GM12864 (cell line): ENCODE measurements around the gene HSFX3.
"Not testable (repeated sequence)": the region's sequence is repeated elsewhere in the genome, so short reads cannot be mapped to it uniquely, and the experiment has no call there.

Experiments used
- DNase-seq: peaks from one replicate; pipeline ENCODE4 v3.0.0-alpha.2; 2011; ENCODE audit warnings: low read depth
- H3K4me3 ChIP-seq: 2 replicates; pipeline ENCODE4 v1.5.1; 2011; ENCODE audit warnings: mild to moderate bottlenecking, low read depth, low read length, control low read depth
- CTCF ChIP-seq: IDR thresholded peaks from 2 replicates; pipeline ENCODE4 v1.5.1; 2011; ENCODE audit warnings: low read depth, mild to moderate bottlenecking, moderate library complexity, low read length, control low read depth, inconsistent platforms; ENCODE audit errors: missing control alignments

HSFX3 gene

GRCh38 chrX:149549701-149550100 is at the start of gene HSFX3:
HSFX3 (minus strand) TSS chrX:149549924; CDS start chrX:149549852, 72 bp downstream.
- not testable (repeated sequence) for H3K4me3 ChIP-seq, DNase-seq

- DNase-seq, H3K4me3 ChIP-seq: not testable (repeated sequence)
Observed at GRCh38 chrX:149598603-149599002, 48.9 kb upstream of the HSFX3 start.

- DNase-seq, H3K4me3 ChIP-seq: not testable (repeated sequence)
Observed at GRCh38 chrX:149595943-149596342, 46.2 kb upstream of the HSFX3 start.

- DNase-seq, H3K4me3 ChIP-seq: not testable (repeated sequence)
Observed at GRCh38 chrX:149595214-149595613, 45.5 kb upstream of the HSFX3 start, which contains the start of gene HSFX2. HSFX2 (minus strand) TSS chrX:149595314; CDS start chrX:149594700, 614 bp downstream.

- H3K4me3 ChIP-seq, DNase-seq: not testable (repeated sequence)
Observed at GRCh38 chrX:149590993-149591392, 41.3 kb upstream of the HSFX3 start.

- H3K4me3 ChIP-seq, DNase-seq: not testable (repeated sequence)
Observed at GRCh38 chrX:149587359-149587758, 37.6 kb upstream of the HSFX3 start, which contains the start of gene MAGEA9B. MAGEA9B (minus strand) TSS chrX:149587459; CDS start chrX:149583179, 4,280 bp downstream.

GRCh38 chrX:149585631-149586030 is 35.9 kb upstream of the HSFX3 start:
- DNase-seq, H3K4me3 ChIP-seq: not testable (repeated sequence)

- H3K4me3 ChIP-seq, DNase-seq: not testable (repeated sequence)
Observed at GRCh38 chrX:149573456-149573855, 23.7 kb upstream of the HSFX3 start.

GRCh38 chrX:149572743-149573142 is 23.0 kb upstream of the HSFX3 start:
- TF ChIP-seq CTCF: no peak
- H3K4me3 ChIP-seq: no peak overlapping the region
- DNase-seq: no peak

GRCh38 chrX:149571770-149572169 is 22.0 kb upstream of the HSFX3 start:
- no peak overlapping the region for H3K4me3 ChIP-seq
- TF ChIP-seq CTCF: no peak
- no peak for DNase-seq

GRCh38 chrX:149570668-149571067 is 20.9 kb upstream of the HSFX3 start:
- TF ChIP-seq CTCF: no peak
- no peak overlapping the region for H3K4me3 ChIP-seq
- no peak for DNase-seq

- no peak for TF ChIP-seq CTCF
- no peak overlapping the region for H3K4me3 ChIP-seq
- no peak for DNase-seq
Observed at GRCh38 chrX:149569770-149570169, 20.0 kb upstream of the HSFX3 start.
